Panc1 (cell line): Measurements from ENCODE around the gene LILRA2. TPM values are rescaled to one million over a fixed set of nuclear protein-coding genes. Genes with fewer than 3 reads are reported as not detected.

Experiments
- ATAC-seq: fragments of 200-7000 bp; cut with Tn5 transposase; 2 replicates; pipeline ENCODE4 v1.9.1; 2020; ENCODE audit warnings: mild to moderate bottlenecking, moderate library complexity
- BruUV-seq: library from RNA; stranded (reverse); fragments of 400-500 nt; replicated peaks from 2 replicates; lab custom pipeline; 2021; lab: Mats Ljungman, UMichigan
- CTCF ChIA-PET: fragments of 300-600 bp; sonication (Branson Sonifier 250); formaldehyde crosslinking; loops from one replicate; lab custom pipeline; 2022; ENCODE audit warnings: antibody characterized with exemption; lab: Charles Lee
- POLR2A ChIA-PET: fragments of 300-600 bp; sonication (Branson Sonifier 250); formaldehyde crosslinking; loops from one replicate; lab custom pipeline; 2022; ENCODE audit warnings: antibody characterized with exemption; lab: Charles Lee
- DNase-seq: peaks from one replicate; pipeline ENCODE4 v3.0.0-alpha.2; 2010; ENCODE audit warnings: low read depth, low spot score
- H3K27ac ChIP-seq: 2 replicates; pipeline ENCODE4 v1.5.1; 2011; ENCODE audit warnings: mild to moderate bottlenecking, low read length, inconsistent platforms
- H3K27me3 ChIP-seq: fragments of 200-500 bp; sonication (Bioruptor generic); 2 replicates; pipeline ENCODE4 v1.6.0; 2014; ENCODE audit warnings: low read length, inconsistent platforms; ENCODE audit not compliant: control insufficient read depth, insufficient read depth
- H3K36me3 ChIP-seq: fragments of 200-500 bp; sonication (Bioruptor generic); 2 replicates; pipeline ENCODE4 v1.5.1; 2014; ENCODE audit warnings: inconsistent platforms, mild to moderate bottlenecking, low read length, moderate library complexity; ENCODE audit not compliant: control insufficient read depth, insufficient read depth
- H3K4me1 ChIP-seq: 2 replicates; pipeline ENCODE4 v1.5.1; 2011; ENCODE audit warnings: inconsistent platforms, mild to moderate bottlenecking, low read length, moderate library complexity; ENCODE audit not compliant: control insufficient read depth, insufficient read depth
- H3K4me3 ChIP-seq, 2 experiments: 2 replicates each; pipeline ENCODE4 v1.5.1; 2011 to 2012; ENCODE audit warnings: low read depth in 2 of 2, low read length in 2 of 2, mild to moderate bottlenecking in 2 of 2, inconsistent platforms in 1 of 2, moderate library complexity in 1 of 2
- H3K9me3 ChIP-seq: fragments of 200-500 bp; sonication (Bioruptor generic); 2 replicates; pipeline ENCODE4 v1.5.1; 2014; ENCODE audit warnings: low read depth, mild to moderate bottlenecking, inconsistent platforms, low read length, moderate library complexity; ENCODE audit not compliant: control insufficient read depth, insufficient read depth
- POLR2AphosphoS5 ChIP-seq: IDR thresholded peaks from 2 replicates; pipeline ENCODE4 v1.6.1; 2012; ENCODE audit warnings: mild to moderate bottlenecking, low read depth, low read length, moderate library complexity
- REST ChIP-seq, 2 experiments: IDR thresholded peaks; 2 replicates each; pipeline ENCODE4 v1.6.1; 2011 to 2012; ENCODE audit warnings: low read depth in 2 of 2, control low read depth in 1 of 2, low read length in 1 of 2, mild to moderate bottlenecking in 1 of 2, moderate library complexity in 1 of 2; ENCODE audit not compliant: insufficient read depth in 1 of 2
- SIN3A ChIP-seq: IDR thresholded peaks from 2 replicates; pipeline ENCODE4 v1.6.1; 2012; ENCODE audit warnings: low read depth, mild to moderate bottlenecking, low read length, moderate library complexity, borderline replicate concordance; ENCODE audit not compliant: insufficient read depth
- TCF7L2 ChIP-seq: IDR thresholded peaks from 2 replicates; pipeline ENCODE4 v1.6.1; 2011; ENCODE audit warnings: mild to moderate bottlenecking, low read depth, low read length, inconsistent platforms
- in situ Hi-C: cut with HindIII; loops from 2 replicates; pipeline ENCODE4 v1.10.0; 2016; ENCODE audit warnings: low sequenced_read_pairs, low pct_unique_long_range_greater_than_20kb
- intact Hi-C: fragments of 100-400 bp; cut with micrococcal nuclease; formaldehyde crosslinking; loops from one replicate; pipeline ENCODE4 v1.10.0; 2022; ENCODE audit not compliant: unreplicated experiment
- total RNA-seq: library from RNA; stranded (reverse); gene quantifications from one replicate; pipeline ENCODE4 v1.2.1, GENCODE V29; 2021; ENCODE audit not compliant: unreplicated experiment
- TF ChIP-seq, protein P1 (sequence below): fragments of 450-650 bp; IDR thresholded peaks from 2 replicates; pipeline ENCODE4 v1.5.1; 2017; ENCODE audit warnings: mild to moderate bottlenecking

Gene LILRA2
- total RNA-seq, 1 experiment from 2014 or later, result not detected

DNA sequence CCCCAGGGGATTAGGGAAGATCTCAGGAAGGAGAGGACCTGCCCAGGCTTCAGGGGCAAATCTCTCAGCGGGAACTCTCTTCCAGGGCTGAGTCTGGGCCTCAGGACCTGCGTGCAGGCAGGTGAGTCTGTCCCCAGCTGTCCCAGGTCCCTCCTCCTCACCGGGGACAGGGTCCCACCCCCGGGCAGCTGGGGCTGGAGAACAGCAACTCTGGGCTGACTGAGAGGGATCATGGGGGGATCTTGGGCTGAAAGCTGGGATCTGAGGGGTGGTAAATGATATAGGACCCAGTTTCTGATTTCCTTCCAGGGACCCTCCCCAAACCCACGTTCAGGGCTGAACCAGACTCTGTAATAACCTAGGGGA lies 34.2 kb downstream of the LILRA2 start:
- ChIA-PET POLR2A (no interaction called here), CTCF (no interaction called here)
- in situ Hi-C loops, result no loop called here
- Histone ChIP-seq H3K27me3 (peaks cover 9% of the 10 kb centered on the region), H3K27ac (no peak overlapping the region), H3K9me3 (peaks cover 13% of the 10 kb centered on the region; the same call in 1 of the 2 replicates), H3K4me1 (no peaks in the 10 kb centered on the region), H3K36me3 (no peaks in the 10 kb centered on the region), H3K4me3 (no peak overlapping the region)
- TF ChIP-seq POLR2AphosphoS5, result no peak
- TF ChIP-seq SIN3A, result no peak
- TF ChIP-seq, protein P1, sequence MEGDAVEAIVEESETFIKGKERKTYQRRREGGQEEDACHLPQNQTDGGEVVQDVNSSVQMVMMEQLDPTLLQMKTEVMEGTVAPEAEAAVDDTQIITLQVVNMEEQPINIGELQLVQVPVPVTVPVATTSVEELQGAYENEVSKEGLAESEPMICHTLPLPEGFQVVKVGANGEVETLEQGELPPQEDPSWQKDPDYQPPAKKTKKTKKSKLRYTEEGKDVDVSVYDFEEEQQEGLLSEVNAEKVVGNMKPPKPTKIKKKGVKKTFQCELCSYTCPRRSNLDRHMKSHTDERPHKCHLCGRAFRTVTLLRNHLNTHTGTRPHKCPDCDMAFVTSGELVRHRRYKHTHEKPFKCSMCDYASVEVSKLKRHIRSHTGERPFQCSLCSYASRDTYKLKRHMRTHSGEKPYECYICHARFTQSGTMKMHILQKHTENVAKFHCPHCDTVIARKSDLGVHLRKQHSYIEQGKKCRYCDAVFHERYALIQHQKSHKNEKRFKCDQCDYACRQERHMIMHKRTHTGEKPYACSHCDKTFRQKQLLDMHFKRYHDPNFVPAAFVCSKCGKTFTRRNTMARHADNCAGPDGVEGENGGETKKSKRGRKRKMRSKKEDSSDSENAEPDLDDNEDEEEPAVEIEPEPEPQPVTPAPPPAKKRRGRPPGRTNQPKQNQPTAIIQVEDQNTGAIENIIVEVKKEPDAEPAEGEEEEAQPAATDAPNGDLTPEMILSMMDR, result no peak
- TF ChIP-seq TCF7L2, result no peak
- TF ChIP-seq REST (IDR thresholded peaks at IDR 0.05; ENCODE audit: insufficient read depth in 1 of 2, low read depth in 2 of 2, low read length in 1 of 2), result no peak
- ATAC-seq, result no peak
- intact Hi-C loops, result no loop called here
- DNase-seq, result no peak
- no TSS peak for BruUV-seq

DNA sequence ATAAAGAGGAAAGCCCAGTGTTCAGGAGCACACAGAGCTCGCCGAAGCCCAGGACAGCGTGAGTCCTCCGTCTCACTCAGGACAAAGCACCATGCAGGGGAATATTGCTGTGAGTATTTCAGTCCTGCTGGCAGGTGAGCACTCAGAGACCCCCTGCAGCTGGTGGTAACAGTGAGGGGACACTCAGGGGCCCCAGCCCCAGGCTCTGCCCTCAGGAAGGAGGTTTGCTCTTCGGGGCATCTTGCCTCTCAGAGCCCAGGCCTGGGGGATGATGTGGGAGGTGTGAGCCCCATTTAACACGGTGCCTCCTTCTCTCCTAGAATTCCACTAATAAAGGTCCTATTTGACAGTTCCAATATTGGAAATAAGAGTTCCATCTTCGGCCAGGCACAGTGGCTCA lies 34.6 kb downstream of the LILRA2 start:
- ChIA-PET CTCF (no interaction called here), POLR2A (no interaction called here)
- no peak for TF ChIP-seq TCF7L2
- no peak for TF ChIP-seq REST (IDR thresholded peaks at IDR 0.05; ENCODE audit: insufficient read depth in 1 of 2, low read depth in 2 of 2, low read length in 1 of 2)
- TF ChIP-seq SIN3A, result no peak
- TF ChIP-seq, protein P1, result no peak
- TF ChIP-seq POLR2AphosphoS5, result no peak
- intact Hi-C loops, result no loop called here
- no peak for DNase-seq
- H3K4me1 ChIP-seq, result no peaks in the 10 kb centered on the region
- H3K27me3 ChIP-seq, result peaks cover 4% of the 10 kb centered on the region
- in situ Hi-C loops, result no loop called here
- H3K27ac ChIP-seq, result no peak overlapping the region
- no TSS peak for BruUV-seq
- H3K9me3 ChIP-seq, result peaks cover 13% of the 10 kb centered on the region; the same call in 1 of the 2 replicates
- no peaks in the 10 kb centered on the region for H3K36me3 ChIP-seq
- no peak overlapping the region for H3K4me3 ChIP-seq
- no peak for ATAC-seq
